Measurements from ENCODE around the gene HYI.

GRCh38 chr1:43468414-43468813 is 14.7 kb upstream of the HYI start:
- TF ChIP-seq CTCF (IDR thresholded peaks at IDR 0.05) (no peak), POLR2AphosphoS5 (IDR thresholded peaks at IDR 0.05; ENCODE audit: low read depth, low read length) (no peak)
